ENCODE data around the gene SHH.

Gene SHH

GRCh38 chr7:155850766-155851678 is 38.8 kb upstream of the SHH start:
- Histone ChIP-seq H3K4me1 (ENCODE audit: control insufficient read depth, insufficient read depth, low read length) (no peaks in the 10 kb centered on the region), H3K36me3 (ENCODE audit: control insufficient read depth in 2 of 2, insufficient read depth in 2 of 2, low read length in 2 of 2) (no peaks in the 10 kb centered on the region), H3K27ac (ENCODE audit: low read length) (no peak overlapping the region), H3K9ac (ENCODE audit: low read length in 2 of 2) (no peak overlapping the region), H3K4me3 (ENCODE audit: low read length in 2 of 2) (no peak overlapping the region), H3K27me3 (ENCODE audit: control insufficient read depth in 1 of 2, insufficient read depth in 2 of 2, low read length in 2 of 2) (peaks cover 0 to 5% of the 10 kb centered on the region in 2 donors), H3K9me3 (ENCODE audit: control insufficient read depth in 2 of 2, low read length in 2 of 2) (peaks cover 0 to 4% of the 10 kb centered on the region in 2 donors)

GRCh38 chr7:155850001-155850436 is 37.8 kb upstream of the SHH start:
- H3K27me3 ChIP-seq (ENCODE audit: control insufficient read depth in 1 of 2, insufficient read depth in 2 of 2, low read length in 2 of 2): peaks cover 0 to 5% of the 10 kb centered on the region in 2 donors
- H3K4me1 ChIP-seq (ENCODE audit: control insufficient read depth, insufficient read depth, low read length): no peaks in the 10 kb centered on the region
- H3K9ac ChIP-seq (ENCODE audit: low read length in 2 of 2): no peak overlapping the region
- no peak overlapping the region for H3K4me3 ChIP-seq (ENCODE audit: low read length in 2 of 2)
- H3K27ac ChIP-seq (ENCODE audit: low read length): no peak overlapping the region
- H3K36me3 ChIP-seq (ENCODE audit: control insufficient read depth in 2 of 2, insufficient read depth in 2 of 2, low read length in 2 of 2): no peaks in the 10 kb centered on the region
- peaks cover 0 to 4% of the 10 kb centered on the region in 2 donors for H3K9me3 ChIP-seq (ENCODE audit: control insufficient read depth in 2 of 2, low read length in 2 of 2)

- no peaks in the 10 kb centered on the region for H3K36me3 ChIP-seq (ENCODE audit: control insufficient read depth in 2 of 2, insufficient read depth in 2 of 2, low read length in 2 of 2)
- no peak overlapping the region for H3K9ac ChIP-seq (ENCODE audit: low read length in 2 of 2)
- H3K27me3 ChIP-seq (ENCODE audit: control insufficient read depth in 1 of 2, insufficient read depth in 2 of 2, low read length in 2 of 2): peaks cover 0 to 5% of the 10 kb centered on the region in 2 donors
- no peaks in the 10 kb centered on the region for H3K4me1 ChIP-seq (ENCODE audit: control insufficient read depth, insufficient read depth, low read length)
- H3K9me3 ChIP-seq (ENCODE audit: control insufficient read depth in 2 of 2, low read length in 2 of 2): peaks cover 0 to under 1% of the 10 kb centered on the region in 2 donors
- no peak overlapping the region for H3K27ac ChIP-seq (ENCODE audit: low read length)
- H3K4me3 ChIP-seq (ENCODE audit: low read length in 2 of 2): no peak overlapping the region
Observed at GRCh38 chr7:155848691-155849669, 36.7 kb upstream of the SHH start.

GRCh38 chr7:155847821-155848435 is 35.7 kb upstream of the SHH start:
- Histone ChIP-seq H3K4me1 (ENCODE audit: control insufficient read depth, insufficient read depth, low read length) (no peaks in the 10 kb centered on the region), H3K27me3 (ENCODE audit: control insufficient read depth in 1 of 2, insufficient read depth in 2 of 2, low read length in 2 of 2) (peaks cover 0 to 5% of the 10 kb centered on the region in 2 donors), H3K9ac (ENCODE audit: low read length in 2 of 2) (no peak overlapping the region), H3K9me3 (ENCODE audit: control insufficient read depth in 2 of 2, low read length in 2 of 2) (no peaks in the 10 kb centered on the region), H3K4me3 (ENCODE audit: low read length in 2 of 2) (no peak overlapping the region), H3K36me3 (ENCODE audit: control insufficient read depth in 2 of 2, insufficient read depth in 2 of 2, low read length in 2 of 2) (no peaks in the 10 kb centered on the region), H3K27ac (ENCODE audit: low read length) (no peak overlapping the region)

GRCh38 chr7:155846936-155847335 is 34.7 kb upstream of the SHH start:
- no peak overlapping the region for H3K9ac ChIP-seq (ENCODE audit: low read length in 2 of 2)
- peaks cover 0 to 3% of the 10 kb centered on the region in 2 donors for H3K27me3 ChIP-seq (ENCODE audit: control insufficient read depth in 1 of 2, insufficient read depth in 2 of 2, low read length in 2 of 2)
- no peak overlapping the region for H3K27ac ChIP-seq (ENCODE audit: low read length)
- H3K9me3 ChIP-seq (ENCODE audit: control insufficient read depth in 2 of 2, low read length in 2 of 2): no peaks in the 10 kb centered on the region
- H3K4me3 ChIP-seq (ENCODE audit: low read length in 2 of 2): no peak overlapping the region
- no peaks in the 10 kb centered on the region for H3K4me1 ChIP-seq (ENCODE audit: control insufficient read depth, insufficient read depth, low read length)
- H3K36me3 ChIP-seq (ENCODE audit: control insufficient read depth in 2 of 2, insufficient read depth in 2 of 2, low read length in 2 of 2): no peaks in the 10 kb centered on the region

GRCh38 chr7:155846156-155846555 is 33.9 kb upstream of the SHH start:
- Histone ChIP-seq H3K27ac (ENCODE audit: low read length) (no peak overlapping the region), H3K4me1 (ENCODE audit: control insufficient read depth, insufficient read depth, low read length) (no peaks in the 10 kb centered on the region), H3K36me3 (ENCODE audit: control insufficient read depth in 2 of 2, insufficient read depth in 2 of 2, low read length in 2 of 2) (no peaks in the 10 kb centered on the region), H3K9me3 (ENCODE audit: control insufficient read depth in 2 of 2, low read length in 2 of 2) (no peaks in the 10 kb centered on the region), H3K4me3 (ENCODE audit: low read length in 2 of 2) (no peak overlapping the region), H3K27me3 (ENCODE audit: control insufficient read depth in 1 of 2, insufficient read depth in 2 of 2, low read length in 2 of 2) (peaks cover 0 to 3% of the 10 kb centered on the region in 2 donors), H3K9ac (ENCODE audit: low read length in 2 of 2) (no peak overlapping the region)

GRCh38 chr7:155845226-155845625 is 33.0 kb upstream of the SHH start:
- Histone ChIP-seq H3K9ac (ENCODE audit: low read length in 2 of 2) (no peak overlapping the region), H3K4me1 (ENCODE audit: control insufficient read depth, insufficient read depth, low read length) (no peaks in the 10 kb centered on the region), H3K9me3 (ENCODE audit: control insufficient read depth in 2 of 2, low read length in 2 of 2) (no peaks in the 10 kb centered on the region), H3K27ac (ENCODE audit: low read length) (no peak overlapping the region), H3K4me3 (ENCODE audit: low read length in 2 of 2) (no peak overlapping the region), H3K27me3 (ENCODE audit: control insufficient read depth in 1 of 2, insufficient read depth in 2 of 2, low read length in 2 of 2) (peaks cover 4 to 9% of the 10 kb centered on the region in 2 donors), H3K36me3 (ENCODE audit: control insufficient read depth in 2 of 2, insufficient read depth in 2 of 2, low read length in 2 of 2) (no peaks in the 10 kb centered on the region)

GRCh38 chr7:155844526-155844925 is 32.3 kb upstream of the SHH start:
- no peaks in the 10 kb centered on the region for H3K36me3 ChIP-seq (ENCODE audit: control insufficient read depth in 2 of 2, insufficient read depth in 2 of 2, low read length in 2 of 2)
- H3K27ac ChIP-seq (ENCODE audit: low read length): no peak overlapping the region
- no peak overlapping the region for H3K4me3 ChIP-seq (ENCODE audit: low read length in 2 of 2)
- no peaks in the 10 kb centered on the region for H3K4me1 ChIP-seq (ENCODE audit: control insufficient read depth, insufficient read depth, low read length)
- no peak overlapping the region for H3K9ac ChIP-seq (ENCODE audit: low read length in 2 of 2)
- no peaks in the 10 kb centered on the region for H3K9me3 ChIP-seq (ENCODE audit: control insufficient read depth in 2 of 2, low read length in 2 of 2)
- H3K27me3 ChIP-seq (ENCODE audit: control insufficient read depth in 1 of 2, insufficient read depth in 2 of 2, low read length in 2 of 2): peaks cover 5 to 11% of the 10 kb centered on the region in 2 donors

- H3K36me3 ChIP-seq (ENCODE audit: control insufficient read depth in 2 of 2, insufficient read depth in 2 of 2, low read length in 2 of 2): no peaks in the 10 kb centered on the region
- no peak overlapping the region for H3K9ac ChIP-seq (ENCODE audit: low read length in 2 of 2)
- H3K27ac ChIP-seq (ENCODE audit: low read length): no peak overlapping the region
Observed at GRCh38 chr7:155844019-155844453, 31.8 kb upstream of the SHH start.

GRCh38 chr7:155843426-155844018 is 31.3 kb upstream of the SHH start:
- Histone ChIP-seq H3K36me3 (ENCODE audit: control insufficient read depth in 2 of 2, insufficient read depth in 2 of 2, low read length in 2 of 2) (no peaks in the 10 kb centered on the region), H3K9me3 (ENCODE audit: control insufficient read depth in 2 of 2, low read length in 2 of 2) (no peaks in the 10 kb centered on the region), H3K27ac (ENCODE audit: low read length) (no peak overlapping the region), H3K9ac (ENCODE audit: low read length in 2 of 2) (no peak overlapping the region), H3K4me1 (ENCODE audit: control insufficient read depth, insufficient read depth, low read length) (no peaks in the 10 kb centered on the region), H3K27me3 (ENCODE audit: control insufficient read depth in 1 of 2, insufficient read depth in 2 of 2, low read length in 2 of 2) (peaks cover 5 to 11% of the 10 kb centered on the region in 2 donors), H3K4me3 (ENCODE audit: low read length in 2 of 2) (no peak overlapping the region)

More at GRCh38 chr7:155844019-155844453, 31.8 kb upstream of the SHH start:
- Histone ChIP-seq H3K27me3 (ENCODE audit: control insufficient read depth in 1 of 2, insufficient read depth in 2 of 2, low read length in 2 of 2) (peaks cover 5 to 11% of the 10 kb centered on the region in 2 donors), H3K4me3 (ENCODE audit: low read length in 2 of 2) (no peak overlapping the region), H3K4me1 (ENCODE audit: control insufficient read depth, insufficient read depth, low read length) (no peaks in the 10 kb centered on the region), H3K9me3 (ENCODE audit: control insufficient read depth in 2 of 2, low read length in 2 of 2) (no peaks in the 10 kb centered on the region)
